Upper lobe of left lung (tissue), 4 donors: ENCODE measurements around the gene ARFGAP1.

ENCODE experiments used
- POLR2A ChIP-seq, 4 donors: fragments of 450-650 bp; IDR thresholded peaks; one replicate each; pipeline ENCODE4 v1.5.1; 2016 to 2017; ENCODE audit warnings: antibody characterized with exemption in 4 of 4, mild to moderate bottlenecking in 2 of 4
- POLR2AphosphoS5 ChIP-seq, 2 donors: sonication (generic); formaldehyde crosslinking; IDR thresholded peaks; one replicate each; pipeline ENCODE4 v1.5.1; 2017; ENCODE audit warnings: antibody characterized with exemption in 2 of 2
- TF ChIP-seq, protein P1 (sequence below), 6 experiments: fragments of 450-650 bp in 4 of 6; fragments of 200-600 bp in 2 of 6; sonication (generic) in 2 of 6; IDR thresholded peaks; one replicate each; pipeline ENCODE4 v1.5.1; 2016 to 2019; ENCODE audit warnings: antibody characterized with exemption in 6 of 6

GRCh38 chr20:63306673-63307537 is 34.3 kb downstream of the ARFGAP1 start:
- TF ChIP-seq POLR2A (IDR thresholded peaks at IDR 0.05) (no peak), POLR2AphosphoS5 (IDR thresholded peaks at IDR 0.05) (no peak)
- TF ChIP-seq, protein P1, sequence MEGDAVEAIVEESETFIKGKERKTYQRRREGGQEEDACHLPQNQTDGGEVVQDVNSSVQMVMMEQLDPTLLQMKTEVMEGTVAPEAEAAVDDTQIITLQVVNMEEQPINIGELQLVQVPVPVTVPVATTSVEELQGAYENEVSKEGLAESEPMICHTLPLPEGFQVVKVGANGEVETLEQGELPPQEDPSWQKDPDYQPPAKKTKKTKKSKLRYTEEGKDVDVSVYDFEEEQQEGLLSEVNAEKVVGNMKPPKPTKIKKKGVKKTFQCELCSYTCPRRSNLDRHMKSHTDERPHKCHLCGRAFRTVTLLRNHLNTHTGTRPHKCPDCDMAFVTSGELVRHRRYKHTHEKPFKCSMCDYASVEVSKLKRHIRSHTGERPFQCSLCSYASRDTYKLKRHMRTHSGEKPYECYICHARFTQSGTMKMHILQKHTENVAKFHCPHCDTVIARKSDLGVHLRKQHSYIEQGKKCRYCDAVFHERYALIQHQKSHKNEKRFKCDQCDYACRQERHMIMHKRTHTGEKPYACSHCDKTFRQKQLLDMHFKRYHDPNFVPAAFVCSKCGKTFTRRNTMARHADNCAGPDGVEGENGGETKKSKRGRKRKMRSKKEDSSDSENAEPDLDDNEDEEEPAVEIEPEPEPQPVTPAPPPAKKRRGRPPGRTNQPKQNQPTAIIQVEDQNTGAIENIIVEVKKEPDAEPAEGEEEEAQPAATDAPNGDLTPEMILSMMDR (IDR thresholded peaks at IDR 0.05) = no peak
